ENCODE results near the gene ALPI. TPM values are rescaled to one million over a fixed set of nuclear protein-coding genes. Genes with fewer than 3 reads are reported as not detected.

The ALPI gene
- total and polyA plus RNA-seq, 2 donors (not counting 1 experiment from before 2014, with no cell fraction given): not detected

DNA sequence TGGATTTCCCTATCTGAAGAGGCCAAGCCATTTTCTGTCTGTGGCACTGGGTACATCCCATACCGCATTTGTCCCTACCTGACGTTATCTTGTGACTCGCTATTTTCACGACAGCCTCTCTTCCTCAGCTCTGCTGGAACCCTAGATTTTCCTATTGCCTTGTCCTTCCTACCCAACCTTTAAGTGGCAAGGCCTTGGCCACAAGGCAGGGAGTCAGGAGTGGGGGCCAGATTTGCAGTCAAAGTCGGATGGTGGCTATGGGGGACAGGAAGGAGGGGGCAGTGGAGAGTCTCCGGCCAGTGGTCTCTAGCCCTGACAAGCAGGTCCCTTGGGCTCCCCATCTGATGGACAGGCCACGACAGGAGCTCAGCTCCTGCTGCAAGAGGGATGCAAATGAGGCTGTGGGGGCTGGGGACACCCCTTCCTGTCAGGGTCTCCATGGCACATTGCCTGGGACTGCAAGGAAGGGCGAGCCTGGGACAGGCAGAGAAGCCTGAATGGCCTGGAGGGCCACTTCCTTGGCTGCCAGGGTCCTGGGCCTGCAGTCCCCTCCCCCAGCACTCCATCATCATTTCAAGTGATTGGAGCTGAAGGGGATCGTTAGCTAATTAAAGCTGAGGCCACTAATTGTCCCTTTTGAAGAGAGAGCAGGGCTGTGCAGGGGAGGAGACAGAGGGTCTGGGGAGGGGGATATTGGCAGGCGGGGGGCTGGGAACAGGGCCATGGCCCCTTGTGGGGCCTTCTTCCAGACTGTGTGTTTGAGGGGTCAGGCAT is 37.9 kb downstream of the ALPI start:
- H3K27me3 ChIP-seq (ENCODE audit: control insufficient read depth, insufficient read depth, low read length): peaks cover under 1% of the 10 kb centered on the region
- H3K27ac ChIP-seq (ENCODE audit: insufficient read depth, low read length): no peak overlapping the region
- H4K20me1 ChIP-seq (ENCODE audit: control insufficient read depth, extremely low read depth, insufficient read depth, low read length): no peaks in the 10 kb centered on the region
- DNase-seq (ENCODE audit: low read depth in 2 of 2): no peak
- H3K4me3 ChIP-seq (replicated peaks in 1 of 4; ENCODE audit: control extremely low read depth in 1 of 4, insufficient read depth in 1 of 4, low read depth in 3 of 4, low read length in 4 of 4): no peak overlapping the region
- no peaks in the 10 kb centered on the region for H3K4me1 ChIP-seq (ENCODE audit: control insufficient read depth, extremely low read depth, insufficient read depth, low read length)
- no peaks in the 10 kb centered on the region for H3K9me3 ChIP-seq (ENCODE audit: control insufficient read depth, insufficient read depth, low read depth, low read length)
- no peaks in the 10 kb centered on the region for H3K36me3 ChIP-seq (ENCODE audit: control insufficient read depth, insufficient read depth, low read length)
- no peak overlapping the region for H2AFZ ChIP-seq (ENCODE audit: low read length)
- H3K4me2 ChIP-seq (ENCODE audit: extremely low read depth, insufficient read depth, low read length): no peak overlapping the region
- H3K9ac ChIP-seq (ENCODE audit: insufficient read depth, low read length): no peak overlapping the region
- H3K79me2 ChIP-seq (ENCODE audit: control insufficient read depth, insufficient read depth, low read length): no peaks in the 10 kb centered on the region
- no peak for TF ChIP-seq EZH2 (IDR thresholded peaks at IDR 0.05; ENCODE audit: low read length, missing control alignments)
- no peak for TF ChIP-seq CTCF (conservative IDR thresholded peaks at IDR 0.05 in 1 of 2, IDR thresholded peaks at IDR 0.05 in 1 of 2; ENCODE audit: low read depth in 1 of 2, low read length in 2 of 2)

DNA sequence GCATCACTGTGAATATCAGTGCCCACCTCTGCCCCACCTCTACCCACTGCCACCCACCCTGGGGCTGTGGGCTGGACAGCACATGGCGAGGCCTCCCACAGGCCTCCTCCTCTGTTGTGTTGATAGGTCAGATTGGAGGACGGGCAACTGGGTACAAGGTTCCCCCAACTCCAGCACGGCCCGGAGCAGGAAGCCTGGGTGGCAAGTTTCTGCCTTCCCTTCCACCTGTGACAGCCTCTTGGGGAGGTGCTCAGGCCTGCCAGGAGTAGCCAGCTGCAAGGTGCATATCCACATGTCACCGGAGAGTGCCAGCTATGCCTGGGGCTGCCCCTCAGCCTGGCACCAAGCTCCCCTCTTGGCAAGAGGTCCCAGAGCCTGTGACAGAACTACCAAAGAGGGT is 38.6 kb downstream of the ALPI start:
- Histone ChIP-seq H3K4me1 (ENCODE audit: control insufficient read depth, extremely low read depth, insufficient read depth, low read length) (no peaks in the 10 kb centered on the region), H3K9ac (ENCODE audit: insufficient read depth, low read length) (no peak overlapping the region), H3K27ac (ENCODE audit: insufficient read depth, low read length) (no peak overlapping the region), H3K9me3 (ENCODE audit: control insufficient read depth, insufficient read depth, low read depth, low read length) (no peaks in the 10 kb centered on the region), H4K20me1 (ENCODE audit: control insufficient read depth, extremely low read depth, insufficient read depth, low read length) (no peaks in the 10 kb centered on the region), H3K27me3 (ENCODE audit: control insufficient read depth, insufficient read depth, low read length) (no peaks in the 10 kb centered on the region), H3K79me2 (ENCODE audit: control insufficient read depth, insufficient read depth, low read length) (no peaks in the 10 kb centered on the region), H3K4me3 (replicated peaks in 1 of 4; ENCODE audit: control extremely low read depth in 1 of 4, insufficient read depth in 1 of 4, low read depth in 3 of 4, low read length in 4 of 4) (no peak overlapping the region), H3K36me3 (ENCODE audit: control insufficient read depth, insufficient read depth, low read length) (no peaks in the 10 kb centered on the region), H3K4me2 (ENCODE audit: extremely low read depth, insufficient read depth, low read length) (no peak overlapping the region), H2AFZ (ENCODE audit: low read length) (no peak overlapping the region)
- no peak for DNase-seq (ENCODE audit: low read depth in 2 of 2)
- TF ChIP-seq CTCF (conservative IDR thresholded peaks at IDR 0.05 in 1 of 2, IDR thresholded peaks at IDR 0.05 in 1 of 2; ENCODE audit: low read depth in 1 of 2, low read length in 2 of 2) (no peak), EZH2 (IDR thresholded peaks at IDR 0.05; ENCODE audit: low read length, missing control alignments) (no peak)

GRCh38 chr2:232495292-232495691 is 39.3 kb downstream of the ALPI start:
- no peak overlapping the region for H3K4me2 ChIP-seq (ENCODE audit: extremely low read depth, insufficient read depth, low read length)
- H3K9me3 ChIP-seq (ENCODE audit: control insufficient read depth, insufficient read depth, low read depth, low read length): no peaks in the 10 kb centered on the region
- no peak overlapping the region for H3K9ac ChIP-seq (ENCODE audit: insufficient read depth, low read length)
- DNase-seq (ENCODE audit: low read depth in 2 of 2): no peak
- TF ChIP-seq CTCF (conservative IDR thresholded peaks at IDR 0.05 in 1 of 2, IDR thresholded peaks at IDR 0.05 in 1 of 2; ENCODE audit: low read depth in 1 of 2, low read length in 2 of 2): no peak
- TF ChIP-seq EZH2 (IDR thresholded peaks at IDR 0.05; ENCODE audit: low read length, missing control alignments): no peak
- H3K4me3 ChIP-seq (replicated peaks in 1 of 4; ENCODE audit: control extremely low read depth in 1 of 4, insufficient read depth in 1 of 4, low read depth in 3 of 4, low read length in 4 of 4): no peak overlapping the region
- H2AFZ ChIP-seq (ENCODE audit: low read length): no peak overlapping the region
- H3K4me1 ChIP-seq (ENCODE audit: control insufficient read depth, extremely low read depth, insufficient read depth, low read length): no peaks in the 10 kb centered on the region
- no peaks in the 10 kb centered on the region for H3K79me2 ChIP-seq (ENCODE audit: control insufficient read depth, insufficient read depth, low read length)
- H4K20me1 ChIP-seq (ENCODE audit: control insufficient read depth, extremely low read depth, insufficient read depth, low read length): no peaks in the 10 kb centered on the region
- no peaks in the 10 kb centered on the region for H3K27me3 ChIP-seq (ENCODE audit: control insufficient read depth, insufficient read depth, low read length)
- H3K27ac ChIP-seq (ENCODE audit: insufficient read depth, low read length): no peak overlapping the region
- H3K36me3 ChIP-seq (ENCODE audit: control insufficient read depth, insufficient read depth, low read length): no peaks in the 10 kb centered on the region

All from fibroblast of lung (primary cell).